ENCODE measurements around the gene LGALS9.

DNA sequence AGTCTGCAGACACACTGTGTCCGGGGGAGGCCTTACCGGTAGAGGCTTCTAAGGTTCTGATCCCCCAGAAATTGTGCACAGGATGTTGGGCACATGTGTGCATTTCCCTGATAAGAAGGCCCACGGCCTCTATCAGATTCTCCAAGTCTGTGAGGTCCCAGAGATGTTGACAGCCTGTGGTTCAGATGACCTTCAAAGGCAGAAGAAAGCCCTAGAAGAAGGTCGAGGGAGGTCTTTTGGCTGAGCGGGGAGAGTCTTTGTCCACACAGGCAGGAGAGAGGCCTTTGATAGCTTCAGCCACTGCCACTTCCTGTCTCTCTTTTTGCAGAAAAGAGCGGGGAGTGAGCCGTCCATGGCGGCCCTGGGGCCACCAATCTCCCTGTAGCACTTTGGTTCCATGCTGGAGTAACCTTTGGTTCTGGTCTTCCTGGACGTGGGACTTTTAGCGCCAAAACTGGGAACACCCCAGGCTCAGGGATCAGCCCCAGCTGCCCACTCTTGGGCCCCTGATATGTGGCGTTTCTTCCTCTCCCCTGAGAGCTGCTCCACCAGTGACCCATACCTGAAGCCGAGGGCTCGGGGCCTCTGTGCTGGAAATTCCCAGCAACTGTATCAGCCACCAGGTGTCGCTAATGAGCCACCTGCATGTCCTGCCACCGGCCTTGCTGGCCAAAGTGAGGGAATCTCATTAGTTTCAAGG lies 28.1 kb upstream of the LGALS9 start:
- TF ChIP-seq, protein P1, sequence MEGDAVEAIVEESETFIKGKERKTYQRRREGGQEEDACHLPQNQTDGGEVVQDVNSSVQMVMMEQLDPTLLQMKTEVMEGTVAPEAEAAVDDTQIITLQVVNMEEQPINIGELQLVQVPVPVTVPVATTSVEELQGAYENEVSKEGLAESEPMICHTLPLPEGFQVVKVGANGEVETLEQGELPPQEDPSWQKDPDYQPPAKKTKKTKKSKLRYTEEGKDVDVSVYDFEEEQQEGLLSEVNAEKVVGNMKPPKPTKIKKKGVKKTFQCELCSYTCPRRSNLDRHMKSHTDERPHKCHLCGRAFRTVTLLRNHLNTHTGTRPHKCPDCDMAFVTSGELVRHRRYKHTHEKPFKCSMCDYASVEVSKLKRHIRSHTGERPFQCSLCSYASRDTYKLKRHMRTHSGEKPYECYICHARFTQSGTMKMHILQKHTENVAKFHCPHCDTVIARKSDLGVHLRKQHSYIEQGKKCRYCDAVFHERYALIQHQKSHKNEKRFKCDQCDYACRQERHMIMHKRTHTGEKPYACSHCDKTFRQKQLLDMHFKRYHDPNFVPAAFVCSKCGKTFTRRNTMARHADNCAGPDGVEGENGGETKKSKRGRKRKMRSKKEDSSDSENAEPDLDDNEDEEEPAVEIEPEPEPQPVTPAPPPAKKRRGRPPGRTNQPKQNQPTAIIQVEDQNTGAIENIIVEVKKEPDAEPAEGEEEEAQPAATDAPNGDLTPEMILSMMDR (IDR thresholded peaks at IDR 0.05; ENCODE audit: insufficient read depth, low read depth, low read length), result peak; percentile 92
- no peak for TF ChIP-seq EZH2 (IDR thresholded peaks at IDR 0.05; ENCODE audit: insufficient read depth, low read length)
